Keratinocyte (primary cell): ENCODE data around the gene KCNA3.

Source experiments
- CTCF ChIP-seq, 3 experiments: IDR thresholded peaks in 1 of 3; conservative IDR thresholded peaks in 1 of 3; optimal IDR thresholded peaks in 1 of 3; 2 replicates in 2 of 3; 3 replicates in 1 of 3; pipeline versions ENCODE3 to v1.5.1; 2011; ENCODE audit warnings: low read length in 3 of 3, mild to moderate bottlenecking in 3 of 3, moderate library complexity in 2 of 3, control low read depth in 1 of 3, inconsistent platforms in 1 of 3; ENCODE audit not compliant: insufficient read depth in 2 of 3; ENCODE audit errors: extremely low read depth in 1 of 3
- EZH2 ChIP-seq: IDR thresholded peaks from one replicate; pipeline ENCODE4 v1.6.1; 2012; ENCODE audit warnings: inconsistent platforms, mild to moderate bottlenecking, low read length, moderate library complexity

GRCh38 chr1:110657351-110657750, 17.4 kb downstream of the KCNA3 start:
- TF ChIP-seq EZH2: no peak
- no peak for TF ChIP-seq CTCF (optimal IDR thresholded peaks at IDR 0.05 in 1 of 3, IDR thresholded peaks at IDR 0.05 in 1 of 3, conservative IDR thresholded peaks at IDR 0.05 in 1 of 3; ENCODE audit: extremely low read depth in 1 of 3, insufficient read depth in 2 of 3, low read length in 3 of 3)
